WTC11 (cell line): ENCODE measurements around the gene SNRNP25. TPM values are rescaled to one million over a fixed set of nuclear protein-coding genes. Genes with fewer than 3 reads are reported as not detected.
"Not testable (repeated sequence)": the region's sequence is repeated elsewhere in the genome, so short reads cannot be mapped to it uniquely, and the experiment has no call there.

Source experiments
- ATAC-seq: fragments of 200-7000 bp; cut with Tn5 transposase; 2 replicates; pipeline ENCODE4 v1.10.0; 2021; ENCODE audit warnings: mild to moderate bottlenecking, moderate library complexity
- CTCF ChIA-PET: fragments of 300-600 bp; sonication (Branson Sonifier 250); formaldehyde crosslinking; loops from one replicate; lab custom pipeline; 2021; ENCODE audit warnings: antibody characterized with exemption; lab: Charles Lee
- POLR2A ChIA-PET: fragments of 350-600 bp; sonication (Branson Sonifier 250); formaldehyde crosslinking; loops from one replicate; lab custom pipeline; 2021; ENCODE audit warnings: antibody characterized with exemption; lab: Charles Lee
- DNase-seq: peaks from one replicate; pipeline ENCODE4 v3.0.0; 2021; ENCODE audit warnings: low spot score
- H3K27ac Mint-ChIP-seq: 2 replicates; pipeline ENCODE4 v1.8.0; 2021; ENCODE audit warnings: mixed read lengths
- H3K27me3 Mint-ChIP-seq: 2 replicates; pipeline ENCODE4 v1.8.0; 2021; ENCODE audit warnings: low read depth, mild to moderate bottlenecking, moderate library complexity, mixed read lengths
- H3K36me3 Mint-ChIP-seq: 2 replicates; pipeline ENCODE4 v1.8.0; 2021; ENCODE audit warnings: mixed read lengths
- H3K4me1 Mint-ChIP-seq: 2 replicates; pipeline ENCODE4 v1.8.0; 2022; ENCODE audit warnings: mixed read lengths
- H3K4me3 Mint-ChIP-seq: 2 replicates; pipeline ENCODE4 v1.8.0; 2021; ENCODE audit warnings: mild to moderate bottlenecking, moderate library complexity, mixed read lengths
- H3K9me3 Mint-ChIP-seq: 2 replicates; pipeline ENCODE4 v1.8.0; 2021; ENCODE audit warnings: mixed read lengths
- total RNA-seq: library from RNA; stranded (reverse); gene quantifications from 3 replicates; pipeline ENCODE4 v1.2.3, GENCODE V29; 2021
- TF ChIP-seq, protein P1 (sequence below): fragments of 200-600 bp; IDR thresholded peaks from 2 replicates; pipeline ENCODE4 v1.8.0; 2022; ENCODE audit warnings: antibody characterized with exemption

Gene SNRNP25
- total RNA-seq, 1 experiment from 2014 or later, result 55.9 TPM

DNA sequence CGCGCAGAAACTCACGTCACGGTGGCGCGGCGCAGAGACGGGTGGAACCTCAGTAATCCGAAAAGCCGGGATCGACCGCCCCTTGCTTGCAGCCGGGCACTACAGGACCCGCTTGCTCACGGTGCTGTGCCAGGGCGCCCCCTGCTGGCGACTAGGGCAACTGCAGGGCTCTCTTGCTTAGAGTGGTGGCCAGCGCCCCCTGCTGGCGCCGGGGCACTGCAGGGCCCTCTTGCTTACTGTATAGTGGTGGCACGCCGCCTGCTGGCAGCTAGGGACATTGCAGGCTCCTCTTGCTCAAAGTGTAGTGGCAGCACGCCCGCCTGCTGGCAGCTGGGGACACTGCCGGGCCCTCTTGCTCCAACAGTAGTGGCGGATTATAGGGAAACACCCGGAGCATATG, 42.9 kb upstream of the SNRNP25 start:
- H3K27ac Mint-ChIP-seq, result not testable (repeated sequence)
- TF ChIP-seq, protein P1, sequence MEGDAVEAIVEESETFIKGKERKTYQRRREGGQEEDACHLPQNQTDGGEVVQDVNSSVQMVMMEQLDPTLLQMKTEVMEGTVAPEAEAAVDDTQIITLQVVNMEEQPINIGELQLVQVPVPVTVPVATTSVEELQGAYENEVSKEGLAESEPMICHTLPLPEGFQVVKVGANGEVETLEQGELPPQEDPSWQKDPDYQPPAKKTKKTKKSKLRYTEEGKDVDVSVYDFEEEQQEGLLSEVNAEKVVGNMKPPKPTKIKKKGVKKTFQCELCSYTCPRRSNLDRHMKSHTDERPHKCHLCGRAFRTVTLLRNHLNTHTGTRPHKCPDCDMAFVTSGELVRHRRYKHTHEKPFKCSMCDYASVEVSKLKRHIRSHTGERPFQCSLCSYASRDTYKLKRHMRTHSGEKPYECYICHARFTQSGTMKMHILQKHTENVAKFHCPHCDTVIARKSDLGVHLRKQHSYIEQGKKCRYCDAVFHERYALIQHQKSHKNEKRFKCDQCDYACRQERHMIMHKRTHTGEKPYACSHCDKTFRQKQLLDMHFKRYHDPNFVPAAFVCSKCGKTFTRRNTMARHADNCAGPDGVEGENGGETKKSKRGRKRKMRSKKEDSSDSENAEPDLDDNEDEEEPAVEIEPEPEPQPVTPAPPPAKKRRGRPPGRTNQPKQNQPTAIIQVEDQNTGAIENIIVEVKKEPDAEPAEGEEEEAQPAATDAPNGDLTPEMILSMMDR, result peak; percentile 98
- TF ChIP-seq, all 79 proteins: peak for 1; not testable (repeated sequence) for 78
- ATAC-seq, H3K27me3 Mint-ChIP-seq, H3K4me1 Mint-ChIP-seq, H3K36me3 Mint-ChIP-seq, H3K9me3 Mint-ChIP-seq, H3K4me3 Mint-ChIP-seq, POLR2A ChIA-PET: not testable (repeated sequence)
- DNase-seq, result peak; percentile 99
- CTCF ChIA-PET, result interaction anchor here (0.6 kb wide), 1 partner anchor 1298 kb away, joined by 3 read pairs; no protein-coding TSS in a partner anchor

DNA sequence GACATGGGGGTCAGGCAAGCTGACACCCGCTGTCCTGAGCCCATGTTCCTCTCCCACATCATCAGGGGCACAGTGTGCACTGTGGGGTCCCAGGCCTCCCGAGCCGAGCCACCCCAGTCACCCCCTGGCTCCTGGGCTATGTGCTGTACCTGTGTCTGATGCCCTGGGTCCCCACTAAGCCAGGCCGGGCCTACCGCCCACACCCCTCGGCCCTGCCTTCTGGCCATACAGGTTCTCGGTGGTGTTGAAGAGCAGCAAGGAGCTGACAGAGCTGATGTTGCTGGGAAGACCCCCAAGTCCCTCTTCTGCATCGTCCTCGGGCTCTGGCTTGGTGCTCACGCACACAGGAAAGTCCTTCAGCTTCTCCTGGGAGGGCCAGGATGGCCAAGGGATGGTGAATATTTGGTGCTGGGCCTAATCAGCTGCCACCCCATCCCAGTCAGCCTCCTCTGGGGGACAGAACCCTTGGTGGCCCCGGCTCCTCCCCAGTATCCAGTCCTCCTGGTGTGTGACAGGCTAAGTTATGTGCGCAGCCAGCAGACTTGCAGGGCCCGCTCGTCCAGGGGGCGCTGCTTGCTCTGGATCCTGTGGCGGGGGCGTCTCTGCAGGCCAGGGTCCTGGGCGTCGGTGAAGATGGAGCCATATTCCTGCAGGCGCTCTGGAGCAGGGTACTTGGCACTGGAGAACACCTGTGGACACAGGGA, 36.4 kb upstream of the SNRNP25 start:
- CTCF ChIA-PET, H3K4me1 Mint-ChIP-seq, H3K9me3 Mint-ChIP-seq, DNase-seq, POLR2A ChIA-PET, H3K36me3 Mint-ChIP-seq, H3K27me3 Mint-ChIP-seq, H3K27ac Mint-ChIP-seq, ATAC-seq, H3K4me3 Mint-ChIP-seq: not testable (repeated sequence)

DNA sequence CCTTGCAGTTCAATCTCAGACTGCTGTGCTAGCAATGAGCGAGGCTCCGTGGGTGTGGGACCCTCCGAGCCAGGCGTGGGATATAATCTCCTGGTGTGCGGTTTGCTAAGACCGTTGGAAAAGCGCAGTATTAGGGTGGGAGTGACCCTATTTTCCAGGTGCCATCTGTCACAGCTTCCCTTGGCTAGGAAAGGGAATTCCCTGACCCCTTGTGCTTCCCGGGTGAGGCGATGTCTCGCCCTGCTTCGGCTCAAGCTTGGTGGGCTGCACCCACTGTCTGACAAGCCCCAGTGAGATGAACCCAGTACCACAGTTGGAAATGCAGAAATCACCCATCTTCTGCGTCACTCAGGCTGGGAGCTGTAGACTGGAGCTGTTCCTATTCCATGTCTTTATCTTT, 32.7 kb upstream of the SNRNP25 start:
- not testable (repeated sequence) for H3K27me3 Mint-ChIP-seq, ATAC-seq

DNA sequence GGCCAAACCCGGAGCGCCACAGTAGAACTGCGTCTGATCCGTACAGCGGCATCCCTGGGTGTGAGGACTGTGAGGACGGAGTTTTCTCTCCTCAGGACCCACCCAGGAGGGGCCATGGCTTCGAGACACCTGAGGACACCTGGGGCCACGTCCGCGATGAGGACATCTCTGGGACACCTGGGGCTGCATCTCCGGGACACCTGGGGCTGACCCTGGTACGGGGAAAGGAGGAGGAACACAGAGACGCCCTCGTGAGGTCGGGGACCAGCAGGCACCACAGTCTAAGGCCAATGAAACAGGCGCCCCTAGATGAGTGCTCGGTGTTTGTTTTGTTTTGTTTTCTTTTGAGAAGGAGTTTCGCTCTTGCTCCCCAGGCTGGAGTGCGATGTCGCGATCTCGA, 29.5 kb upstream of the SNRNP25 start:
- H3K9me3 Mint-ChIP-seq, H3K4me3 Mint-ChIP-seq, H3K36me3 Mint-ChIP-seq, DNase-seq, ATAC-seq, H3K4me1 Mint-ChIP-seq, POLR2A ChIA-PET, H3K27ac Mint-ChIP-seq, H3K27me3 Mint-ChIP-seq: not testable (repeated sequence)
- CTCF ChIA-PET, result interaction anchor here (0.6 to 0.7 kb wide), 3 partner anchors 30 to 73 kb away, joined by 3 to 7 read pairs (median 5); partner anchors contain the start of genes POLR3K and SNRNP25

More for the DNA sequence above, 32.7 kb upstream of the SNRNP25 start:
- POLR2A ChIA-PET, H3K36me3 Mint-ChIP-seq, H3K4me3 Mint-ChIP-seq, DNase-seq, H3K9me3 Mint-ChIP-seq, H3K4me1 Mint-ChIP-seq, H3K27ac Mint-ChIP-seq, CTCF ChIA-PET: not testable (repeated sequence)

DNA sequence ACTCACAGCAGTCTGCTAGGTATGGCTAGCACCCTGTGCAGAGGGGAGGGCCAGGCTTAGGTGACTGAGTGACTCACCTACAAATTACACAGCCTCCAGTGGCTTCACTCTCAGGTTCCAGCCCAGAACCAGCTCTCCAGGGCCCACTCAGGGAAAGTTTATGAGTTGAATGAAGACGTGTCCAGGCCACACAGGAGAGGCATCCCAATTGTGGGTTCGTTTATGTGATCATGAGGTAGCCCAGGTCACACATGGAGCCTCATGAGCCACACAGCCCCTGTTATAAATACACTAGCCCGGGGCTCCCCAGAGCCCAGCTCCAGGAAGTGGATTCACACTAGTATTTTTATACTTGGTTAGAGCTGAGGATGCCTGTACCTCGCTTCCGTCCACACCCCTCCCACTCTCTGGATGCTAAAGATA, 27.7 kb upstream of the SNRNP25 start:
- CTCF ChIA-PET, H3K4me3 Mint-ChIP-seq, H3K36me3 Mint-ChIP-seq, H3K4me1 Mint-ChIP-seq, H3K27me3 Mint-ChIP-seq, POLR2A ChIA-PET, DNase-seq, H3K9me3 Mint-ChIP-seq, H3K27ac Mint-ChIP-seq, ATAC-seq: not testable (repeated sequence)

DNA sequence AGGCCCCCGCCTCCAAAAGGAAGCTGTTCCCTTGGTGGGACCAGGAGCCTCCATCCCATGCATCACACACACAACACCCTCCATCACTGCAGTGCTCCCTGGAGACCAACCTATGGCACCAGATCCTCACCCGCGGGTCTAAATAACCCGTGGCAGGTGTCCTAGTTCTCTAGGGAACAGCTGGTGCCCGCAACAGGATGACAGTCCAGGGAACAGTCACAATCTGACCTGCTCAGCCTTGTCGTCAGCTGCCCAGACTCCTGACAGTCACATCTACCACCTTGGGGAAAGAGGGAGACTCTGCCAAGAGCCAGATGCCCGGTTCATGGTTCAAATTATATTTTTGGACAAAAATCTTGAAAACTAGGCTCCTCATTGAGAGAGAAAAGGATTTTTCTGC, 23.0 kb upstream of the SNRNP25 start:
- H3K9me3 Mint-ChIP-seq, H3K4me3 Mint-ChIP-seq, H3K4me1 Mint-ChIP-seq, CTCF ChIA-PET, ATAC-seq, DNase-seq, POLR2A ChIA-PET, H3K27me3 Mint-ChIP-seq, H3K36me3 Mint-ChIP-seq, H3K27ac Mint-ChIP-seq: not testable (repeated sequence)

DNA sequence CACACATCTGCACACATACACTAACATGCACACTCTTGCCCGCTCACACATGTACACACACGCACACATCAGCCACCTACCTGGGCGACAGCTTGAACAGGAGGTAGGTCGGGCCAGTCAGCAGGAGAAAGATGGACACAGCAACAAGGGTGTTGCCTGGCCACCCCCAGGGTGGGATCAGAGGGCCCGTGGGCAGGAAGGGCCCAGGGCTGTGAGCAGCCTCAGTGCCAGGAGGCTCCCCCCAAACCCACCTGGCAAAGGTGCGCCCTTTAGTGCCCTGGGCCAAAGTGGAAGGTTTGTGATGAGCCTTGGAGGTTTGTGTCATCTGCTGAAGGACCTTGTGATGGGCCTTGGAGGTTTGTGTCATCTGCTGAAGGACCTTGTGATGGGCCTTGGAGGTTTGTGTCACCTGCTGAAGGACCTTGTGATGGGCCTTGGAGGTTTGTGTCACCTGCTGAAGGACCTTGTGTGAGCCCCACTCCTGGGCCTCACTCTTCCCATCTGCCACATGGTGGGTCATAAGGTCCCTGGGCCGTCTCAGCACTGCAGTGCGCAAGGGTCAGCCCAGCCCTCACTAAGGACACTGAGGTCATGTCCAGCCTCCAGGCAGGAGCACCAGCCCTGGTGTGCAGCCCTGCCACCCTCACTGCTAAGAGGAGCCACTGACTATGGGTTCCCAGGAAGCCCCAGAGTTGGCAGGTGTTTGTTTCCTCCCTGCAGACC, 20.3 kb upstream of the SNRNP25 start:
- not testable (repeated sequence) for H3K27me3 Mint-ChIP-seq, H3K27ac Mint-ChIP-seq

More for the DNA sequence above, 20.3 kb upstream of the SNRNP25 start:
- POLR2A ChIA-PET, H3K9me3 Mint-ChIP-seq, H3K4me3 Mint-ChIP-seq, H3K4me1 Mint-ChIP-seq, ATAC-seq, H3K36me3 Mint-ChIP-seq, CTCF ChIA-PET, DNase-seq: not testable (repeated sequence)
